HCT116 (cell line): ENCODE data around the gene CD33.

Experiments
- ZNF274 ChIP-seq: fragments of 200-500 bp; sonication (Bioruptor generic); IDR thresholded peaks from 2 replicates; pipeline ENCODE4 v1.6.1; 2014; ENCODE audit warnings: mild to moderate bottlenecking, low read depth, low read length, inconsistent platforms
- TF ChIP-seq, protein P1 (sequence below): IDR thresholded peaks from 2 replicates; pipeline ENCODE4 v1.6.1; 2012; ENCODE audit warnings: low read depth
- TF ChIP-seq, protein P2 (sequence below), 3 experiments: fragments of 200-600 bp in 1 of 3; sonication (generic) in 1 of 3; IDR thresholded peaks in 2 of 3; conservative IDR thresholded peaks in 1 of 3; 2 replicates each; pipeline ENCODE4 v1.5.1; 2012 to 2017; ENCODE audit warnings: low read depth in 2 of 3, low read length in 2 of 3, antibody characterized with exemption in 1 of 3, borderline replicate concordance in 1 of 3, control low read depth in 1 of 3, mild to moderate bottlenecking in 1 of 3, mixed read lengths in 1 of 3, mixed run types in 1 of 3, moderate library complexity in 1 of 3; ENCODE audit not compliant: insufficient read depth in 1 of 3

GRCh38 chr19:51252306-51253079 is 27.6 kb downstream of the CD33 start:
- TF ChIP-seq, protein P1, sequence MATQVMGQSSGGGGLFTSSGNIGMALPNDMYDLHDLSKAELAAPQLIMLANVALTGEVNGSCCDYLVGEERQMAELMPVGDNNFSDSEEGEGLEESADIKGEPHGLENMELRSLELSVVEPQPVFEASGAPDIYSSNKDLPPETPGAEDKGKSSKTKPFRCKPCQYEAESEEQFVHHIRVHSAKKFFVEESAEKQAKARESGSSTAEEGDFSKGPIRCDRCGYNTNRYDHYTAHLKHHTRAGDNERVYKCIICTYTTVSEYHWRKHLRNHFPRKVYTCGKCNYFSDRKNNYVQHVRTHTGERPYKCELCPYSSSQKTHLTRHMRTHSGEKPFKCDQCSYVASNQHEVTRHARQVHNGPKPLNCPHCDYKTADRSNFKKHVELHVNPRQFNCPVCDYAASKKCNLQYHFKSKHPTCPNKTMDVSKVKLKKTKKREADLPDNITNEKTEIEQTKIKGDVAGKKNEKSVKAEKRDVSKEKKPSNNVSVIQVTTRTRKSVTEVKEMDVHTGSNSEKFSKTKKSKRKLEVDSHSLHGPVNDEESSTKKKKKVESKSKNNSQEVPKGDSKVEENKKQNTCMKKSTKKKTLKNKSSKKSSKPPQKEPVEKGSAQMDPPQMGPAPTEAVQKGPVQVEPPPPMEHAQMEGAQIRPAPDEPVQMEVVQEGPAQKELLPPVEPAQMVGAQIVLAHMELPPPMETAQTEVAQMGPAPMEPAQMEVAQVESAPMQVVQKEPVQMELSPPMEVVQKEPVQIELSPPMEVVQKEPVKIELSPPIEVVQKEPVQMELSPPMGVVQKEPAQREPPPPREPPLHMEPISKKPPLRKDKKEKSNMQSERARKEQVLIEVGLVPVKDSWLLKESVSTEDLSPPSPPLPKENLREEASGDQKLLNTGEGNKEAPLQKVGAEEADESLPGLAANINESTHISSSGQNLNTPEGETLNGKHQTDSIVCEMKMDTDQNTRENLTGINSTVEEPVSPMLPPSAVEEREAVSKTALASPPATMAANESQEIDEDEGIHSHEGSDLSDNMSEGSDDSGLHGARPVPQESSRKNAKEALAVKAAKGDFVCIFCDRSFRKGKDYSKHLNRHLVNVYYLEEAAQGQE, result no peak
- no peak for TF ChIP-seq ZNF274
- TF ChIP-seq, protein P2, sequence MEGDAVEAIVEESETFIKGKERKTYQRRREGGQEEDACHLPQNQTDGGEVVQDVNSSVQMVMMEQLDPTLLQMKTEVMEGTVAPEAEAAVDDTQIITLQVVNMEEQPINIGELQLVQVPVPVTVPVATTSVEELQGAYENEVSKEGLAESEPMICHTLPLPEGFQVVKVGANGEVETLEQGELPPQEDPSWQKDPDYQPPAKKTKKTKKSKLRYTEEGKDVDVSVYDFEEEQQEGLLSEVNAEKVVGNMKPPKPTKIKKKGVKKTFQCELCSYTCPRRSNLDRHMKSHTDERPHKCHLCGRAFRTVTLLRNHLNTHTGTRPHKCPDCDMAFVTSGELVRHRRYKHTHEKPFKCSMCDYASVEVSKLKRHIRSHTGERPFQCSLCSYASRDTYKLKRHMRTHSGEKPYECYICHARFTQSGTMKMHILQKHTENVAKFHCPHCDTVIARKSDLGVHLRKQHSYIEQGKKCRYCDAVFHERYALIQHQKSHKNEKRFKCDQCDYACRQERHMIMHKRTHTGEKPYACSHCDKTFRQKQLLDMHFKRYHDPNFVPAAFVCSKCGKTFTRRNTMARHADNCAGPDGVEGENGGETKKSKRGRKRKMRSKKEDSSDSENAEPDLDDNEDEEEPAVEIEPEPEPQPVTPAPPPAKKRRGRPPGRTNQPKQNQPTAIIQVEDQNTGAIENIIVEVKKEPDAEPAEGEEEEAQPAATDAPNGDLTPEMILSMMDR (IDR thresholded peaks at IDR 0.05 in 2 of 3, conservative IDR thresholded peaks at IDR 0.05 in 1 of 3; ENCODE audit: borderline replicate concordance in 1 of 3, insufficient read depth in 1 of 3, low read depth in 2 of 3, low read length in 2 of 3), result no peak
